PFSK-1 (cell line): ENCODE results near the gene AOC2.

Experiments
- FOXP2 ChIP-seq: optimal IDR thresholded peaks from 2 replicates; pipeline ENCODE3; 2011; ENCODE audit warnings: borderline replicate concordance, control low read depth, inconsistent platforms; ENCODE audit not compliant: insufficient read depth; ENCODE audit errors: extremely low read length, extremely low read depth
- POLR2AphosphoS5 ChIP-seq: IDR thresholded peaks from 2 replicates; pipeline ENCODE4 v1.6.1; 2012; ENCODE audit warnings: low read depth, mild to moderate bottlenecking, control low read depth, low read length, moderate library complexity
- SIN3A ChIP-seq: IDR thresholded peaks from 2 replicates; pipeline ENCODE4 v1.6.1; 2012; ENCODE audit warnings: mild to moderate bottlenecking, low read length, moderate library complexity, borderline replicate concordance; ENCODE audit not compliant: insufficient read depth
- TAF1 ChIP-seq: IDR thresholded peaks from 2 replicates; pipeline ENCODE4 v1.6.1; 2012; ENCODE audit warnings: low read length, control low read depth, borderline replicate concordance; ENCODE audit not compliant: insufficient read depth
- TF ChIP-seq, protein P1 (sequence below), 2 experiments: IDR thresholded peaks; 2 replicates each; pipeline versions ENCODE4 v1.6.1 to v1.8.0; 2011 to 2012; ENCODE audit warnings: low read depth in 2 of 2, low read length in 2 of 2, control low read depth in 1 of 2, inconsistent platforms in 1 of 2, mild to moderate bottlenecking in 1 of 2, moderate library complexity in 1 of 2; ENCODE audit not compliant: insufficient read depth in 1 of 2

The AOC2 gene

DNA sequence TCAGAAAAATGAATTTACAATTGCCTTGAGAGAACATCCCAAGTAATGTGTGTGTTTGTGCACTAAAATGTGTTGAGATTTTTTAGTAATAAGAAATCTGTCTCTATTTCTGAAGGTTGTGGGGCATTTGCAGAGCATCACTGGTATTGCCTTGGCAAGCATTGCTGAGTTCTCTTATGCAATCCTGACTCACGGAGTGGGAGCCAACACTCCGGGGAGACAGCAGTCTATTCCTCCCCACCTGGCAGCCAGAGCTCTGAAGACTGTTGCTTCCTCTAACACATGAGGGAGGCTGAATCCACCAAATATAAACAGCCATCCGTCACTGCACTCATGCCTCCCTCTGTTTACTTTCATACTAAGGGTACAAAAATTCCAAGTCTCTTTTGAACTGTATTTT is 35.1 kb upstream of the AOC2 start:
- TF ChIP-seq, protein P1, sequence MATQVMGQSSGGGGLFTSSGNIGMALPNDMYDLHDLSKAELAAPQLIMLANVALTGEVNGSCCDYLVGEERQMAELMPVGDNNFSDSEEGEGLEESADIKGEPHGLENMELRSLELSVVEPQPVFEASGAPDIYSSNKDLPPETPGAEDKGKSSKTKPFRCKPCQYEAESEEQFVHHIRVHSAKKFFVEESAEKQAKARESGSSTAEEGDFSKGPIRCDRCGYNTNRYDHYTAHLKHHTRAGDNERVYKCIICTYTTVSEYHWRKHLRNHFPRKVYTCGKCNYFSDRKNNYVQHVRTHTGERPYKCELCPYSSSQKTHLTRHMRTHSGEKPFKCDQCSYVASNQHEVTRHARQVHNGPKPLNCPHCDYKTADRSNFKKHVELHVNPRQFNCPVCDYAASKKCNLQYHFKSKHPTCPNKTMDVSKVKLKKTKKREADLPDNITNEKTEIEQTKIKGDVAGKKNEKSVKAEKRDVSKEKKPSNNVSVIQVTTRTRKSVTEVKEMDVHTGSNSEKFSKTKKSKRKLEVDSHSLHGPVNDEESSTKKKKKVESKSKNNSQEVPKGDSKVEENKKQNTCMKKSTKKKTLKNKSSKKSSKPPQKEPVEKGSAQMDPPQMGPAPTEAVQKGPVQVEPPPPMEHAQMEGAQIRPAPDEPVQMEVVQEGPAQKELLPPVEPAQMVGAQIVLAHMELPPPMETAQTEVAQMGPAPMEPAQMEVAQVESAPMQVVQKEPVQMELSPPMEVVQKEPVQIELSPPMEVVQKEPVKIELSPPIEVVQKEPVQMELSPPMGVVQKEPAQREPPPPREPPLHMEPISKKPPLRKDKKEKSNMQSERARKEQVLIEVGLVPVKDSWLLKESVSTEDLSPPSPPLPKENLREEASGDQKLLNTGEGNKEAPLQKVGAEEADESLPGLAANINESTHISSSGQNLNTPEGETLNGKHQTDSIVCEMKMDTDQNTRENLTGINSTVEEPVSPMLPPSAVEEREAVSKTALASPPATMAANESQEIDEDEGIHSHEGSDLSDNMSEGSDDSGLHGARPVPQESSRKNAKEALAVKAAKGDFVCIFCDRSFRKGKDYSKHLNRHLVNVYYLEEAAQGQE (IDR thresholded peaks at IDR 0.05; ENCODE audit: insufficient read depth in 1 of 2, low read depth in 2 of 2, low read length in 2 of 2): no peak
- TF ChIP-seq TAF1: no peak
- no peak for TF ChIP-seq SIN3A

DNA sequence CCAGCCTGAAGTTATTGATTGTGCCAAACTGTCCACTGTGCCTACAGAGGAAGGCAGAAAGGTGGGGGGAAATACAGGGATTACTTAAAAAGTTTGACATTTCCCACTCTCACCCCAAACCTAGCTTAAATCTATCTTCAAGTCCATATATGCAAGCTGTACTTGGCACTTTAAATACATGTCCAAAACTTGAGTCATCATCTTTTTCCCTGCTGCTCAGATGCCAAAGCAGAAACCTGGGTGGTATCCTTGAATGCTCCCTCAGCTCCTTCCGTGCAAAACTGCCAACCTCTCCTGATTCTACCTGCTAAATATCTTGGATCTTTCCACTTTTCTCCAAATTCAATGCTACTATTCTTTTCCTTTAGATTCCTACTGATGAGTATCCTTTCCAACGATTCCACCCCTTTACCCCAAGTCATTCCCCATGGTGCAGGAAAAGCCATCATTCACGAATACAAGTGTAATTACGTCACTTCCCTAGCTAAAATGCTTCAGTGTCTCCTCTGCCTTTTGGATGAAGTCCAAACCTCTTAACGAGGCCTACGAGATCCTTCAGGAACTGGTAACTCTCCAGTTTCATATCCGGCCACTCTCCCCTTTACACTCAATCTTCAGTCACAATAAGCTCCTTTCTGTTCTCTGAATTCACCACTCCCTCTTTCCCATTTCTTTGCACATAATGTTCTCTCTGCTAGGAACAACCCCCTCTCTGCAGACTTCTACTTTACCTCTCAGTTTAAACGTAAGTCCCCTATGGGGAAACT is 29.6 kb upstream of the AOC2 start:
- TF ChIP-seq SIN3A (peak; percentile 78; the same call in 1 of the 2 replicates), TAF1 (no peak), FOXP2 (no peak), POLR2AphosphoS5 (peak; percentile 44; the same call in 1 of the 2 replicates)
- TF ChIP-seq, protein P1 (IDR thresholded peaks at IDR 0.05; ENCODE audit: insufficient read depth in 1 of 2, low read depth in 2 of 2, low read length in 2 of 2): 0 out of 4 replicates have a peak, but pooled peaks of 1 of the 2 experiments have one; percentile 43

DNA sequence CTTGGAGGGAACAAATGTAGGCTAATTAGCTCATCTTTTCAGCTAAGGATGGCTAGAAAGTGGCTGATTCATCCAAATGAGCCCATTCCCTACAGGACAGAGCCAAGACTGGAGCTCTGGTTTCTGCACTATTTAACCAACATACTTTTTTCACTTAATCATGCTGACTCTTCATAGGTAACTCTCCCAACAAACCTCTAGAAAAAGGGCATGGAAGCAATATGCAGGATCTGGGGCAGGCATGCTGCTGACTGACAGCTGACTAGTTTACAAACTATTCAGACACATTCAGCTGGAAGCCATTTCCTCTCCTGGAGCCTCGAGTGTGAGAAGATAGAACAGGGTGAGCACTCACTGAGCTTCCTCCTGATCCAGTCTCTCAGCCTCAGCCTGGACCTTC is 26.5 kb upstream of the AOC2 start:
- TF ChIP-seq SIN3A (no peak), TAF1 (no peak), FOXP2 (no peak), POLR2AphosphoS5 (no peak)
- TF ChIP-seq, protein P1 (IDR thresholded peaks at IDR 0.05; ENCODE audit: insufficient read depth in 1 of 2, low read depth in 2 of 2, low read length in 2 of 2): no peak

DNA sequence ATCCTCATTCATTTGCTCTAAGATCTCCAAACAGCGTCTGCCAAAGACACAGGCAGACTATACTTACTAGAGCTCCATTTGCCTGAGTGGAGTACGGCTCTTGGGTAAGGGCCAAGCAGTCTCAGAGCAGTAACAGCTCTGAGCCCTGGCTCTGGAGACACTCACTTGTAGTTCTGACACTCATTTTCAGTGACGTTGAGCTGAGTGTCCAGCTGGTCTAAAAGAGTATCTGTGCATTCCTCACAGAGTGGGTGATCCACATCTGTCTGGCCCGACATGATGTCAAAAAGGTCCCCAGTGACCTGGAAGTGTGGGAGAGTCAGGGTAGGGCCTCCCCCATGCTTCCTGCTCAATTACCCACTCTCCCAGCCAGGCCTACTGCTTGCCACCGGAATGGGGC is 26.0 kb upstream of the AOC2 start:
- TF ChIP-seq SIN3A (no peak), POLR2AphosphoS5 (no peak), FOXP2 (no peak), TAF1 (no peak)
- TF ChIP-seq, protein P1 (IDR thresholded peaks at IDR 0.05; ENCODE audit: insufficient read depth in 1 of 2, low read depth in 2 of 2, low read length in 2 of 2): no peak
